Peyer's patch (tissue), 4 donors: ENCODE data around the gene MYO9A.

Experiments
- CTCF ChIP-seq, 6 experiments: fragments of 450-650 bp in 4 of 6; fragments of 200-600 bp in 2 of 6; sonication (generic) in 1 of 6; IDR thresholded peaks; one replicate each; pipeline ENCODE4 v1.5.1; 2017 to 2019; ENCODE audit warnings: antibody characterized with exemption in 6 of 6, mild to moderate bottlenecking in 3 of 6, moderate library complexity in 1 of 6
- POLR2A ChIP-seq, 2 donors: fragments of 450-650 bp; IDR thresholded peaks; one replicate each; pipeline ENCODE4 v1.5.1; 2017; ENCODE audit warnings: antibody characterized with exemption in 2 of 2, mild to moderate bottlenecking in 2 of 2, moderate library complexity in 2 of 2

DNA sequence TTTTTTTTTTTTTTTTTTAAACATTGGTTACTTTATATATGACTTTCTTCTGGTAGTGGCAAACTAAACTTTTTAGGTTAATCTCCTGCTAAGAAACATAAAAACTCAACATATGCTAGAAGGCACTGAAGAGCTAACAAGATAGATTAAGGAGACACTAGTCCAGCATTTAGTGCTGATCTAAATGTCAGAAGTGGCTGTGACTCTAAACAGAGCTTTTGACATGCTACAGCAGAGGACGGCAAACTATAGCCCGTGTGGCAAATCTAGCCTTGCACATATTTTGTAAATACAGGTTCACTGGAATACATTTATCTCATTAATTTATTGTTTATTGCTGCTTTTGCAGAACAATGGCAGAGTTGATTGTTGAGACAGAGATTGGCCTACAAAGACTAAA is 287.0 kb downstream of the MYO9A start:
- TF ChIP-seq CTCF (IDR thresholded peaks at IDR 0.05): no peak
- TF ChIP-seq POLR2A (IDR thresholded peaks at IDR 0.05): no peak
